IPS-18c (cell line): ENCODE data around the gene MRPL14.

Experiments used
- H3K4me3 ChIP-seq: 2 replicates; pipeline ENCODE4 v1.7.0; 2013; ENCODE audit warnings: low read depth, mild to moderate bottlenecking, low read length, moderate library complexity; ENCODE audit not compliant: insufficient read depth
- H3K9me3 ChIP-seq: one replicate; pipeline ENCODE4 v1.6.1; 2013; ENCODE audit warnings: mild to moderate bottlenecking, low read length, moderate library complexity; ENCODE audit not compliant: control insufficient read depth, insufficient read depth

Gene MRPL14

GRCh38 chr6:44067173-44068139 is 59.8 kb downstream of the MRPL14 start:
- no peaks in the 10 kb centered on the region for H3K9me3 ChIP-seq
- H3K4me3 ChIP-seq: no peak overlapping the region; the same call in 1 of the 2 replicates

GRCh38 chr6:44066394-44067172 is 60.7 kb downstream of the MRPL14 start:
- no peaks in the 10 kb centered on the region for H3K9me3 ChIP-seq
- H3K4me3 ChIP-seq: no peak overlapping the region

- Histone ChIP-seq H3K9me3 (no peaks in the 10 kb centered on the region), H3K4me3 (no peak overlapping the region)
Observed at GRCh38 chr6:44065443-44066140, 61.7 kb downstream of the MRPL14 start.

- Histone ChIP-seq H3K4me3 (no peak overlapping the region), H3K9me3 (peaks cover 2% of the 10 kb centered on the region)
Observed at GRCh38 chr6:44064948-44065272, 62.3 kb downstream of the MRPL14 start.

GRCh38 chr6:44064089-44064947 is 62.9 kb downstream of the MRPL14 start:
- H3K4me3 ChIP-seq: no peak overlapping the region
- peaks cover 5% of the 10 kb centered on the region for H3K9me3 ChIP-seq

GRCh38 chr6:44063561-44064059 is 63.6 kb downstream of the MRPL14 start:
- H3K9me3 ChIP-seq: peaks cover 5% of the 10 kb centered on the region
- no peak overlapping the region for H3K4me3 ChIP-seq
